Brain pericyte (primary cell): ENCODE data around the gene DDX4.
A peak's percentile ranks its signal among the peaks of the same experiment; 100 is the strongest.

Experiments used
- DNase-seq: peaks from one replicate; pipeline ENCODE4 v3.0.0-alpha.2; 2012; ENCODE audit warnings: low read depth, low spot score

DDX4 gene

DNA sequence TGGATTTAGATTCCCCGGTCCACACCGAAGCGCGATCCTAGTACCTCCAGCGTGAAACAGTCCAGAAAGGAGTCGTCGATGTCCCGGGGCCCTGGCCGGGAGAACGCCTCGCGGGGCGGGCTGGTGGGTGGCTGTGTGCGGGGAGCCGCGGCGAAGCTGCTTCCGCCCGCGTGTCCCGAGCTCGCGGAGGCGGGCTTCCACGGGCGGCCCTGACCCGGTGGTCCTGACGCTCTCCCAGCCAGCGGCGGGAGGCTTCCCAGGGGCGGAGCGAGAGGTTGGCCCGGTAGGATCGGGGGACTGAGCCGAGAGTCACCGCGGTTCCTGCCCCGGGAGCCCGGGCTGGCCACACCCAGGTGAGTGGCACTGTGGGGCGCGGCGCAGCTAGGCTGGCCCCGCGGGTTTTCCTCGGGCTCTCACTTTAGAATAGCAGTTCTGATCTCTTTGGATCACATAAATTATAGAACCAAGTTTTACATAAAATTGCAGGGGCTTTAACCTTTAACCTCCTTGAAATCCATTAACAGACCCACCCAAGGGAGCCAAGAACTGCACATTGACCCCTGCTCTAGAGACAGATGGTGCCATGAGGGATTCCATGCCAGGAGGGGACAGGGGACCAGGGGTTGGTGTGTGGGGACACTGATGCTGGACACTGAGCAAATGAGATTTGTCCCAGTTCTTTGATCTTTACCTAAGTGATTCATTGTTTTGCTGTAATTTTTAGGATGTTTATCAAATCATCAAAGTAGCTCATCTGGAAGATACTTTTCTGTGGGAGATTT lies 84.1 kb downstream of the DDX4 start:
- peak; percentile 5 for DNase-seq

- no peak for DNase-seq
Observed at GRCh38 chr5:55823151-55823796, 85.4 kb downstream of the DDX4 start.

- no peak for DNase-seq
Observed at GRCh38 chr5:55829956-55830355, 92.1 kb downstream of the DDX4 start.

- DNase-seq: no peak
Observed at GRCh38 chr5:55832446-55832845, 94.6 kb downstream of the DDX4 start.

- no peak for DNase-seq
Observed at GRCh38 chr5:55836191-55836590, 98.3 kb downstream of the DDX4 start.

- DNase-seq: no peak
Observed at GRCh38 chr5:55841976-55842375, 104.1 kb downstream of the DDX4 start.

DNA sequence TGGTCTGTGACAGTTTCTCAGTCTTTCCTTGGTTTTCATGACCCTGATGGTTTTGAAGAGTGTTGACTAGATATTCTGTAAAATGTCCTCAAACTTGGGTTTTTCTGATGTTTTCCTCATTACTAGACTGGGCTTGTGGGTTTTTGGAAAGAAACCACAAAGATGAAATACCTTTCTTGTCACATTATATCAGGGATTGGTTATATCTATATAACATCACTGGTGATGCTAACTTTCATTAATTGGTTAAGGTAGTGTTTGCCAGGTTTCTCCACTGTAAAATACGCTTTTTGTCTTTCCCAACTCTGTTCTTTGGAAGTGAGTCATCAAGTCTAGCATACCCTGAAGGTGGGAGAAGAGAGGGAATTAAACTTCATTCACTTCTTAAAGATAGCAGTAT lies 110.0 kb downstream of the DDX4 start:
- DNase-seq: no peak

- no peak for DNase-seq
Observed at GRCh38 chr5:55848783-55849182, 110.9 kb downstream of the DDX4 start.

GRCh38 chr5:55850839-55851674 lies 113.2 kb downstream of the DDX4 start, which contains the start of gene IL31RA:
Gene IL31RA (plus strand): TSS chr5:55851357. CDS start chr5:55851571, 214 bp downstream.
- peak; percentile 60 for DNase-seq

- no peak for DNase-seq
Observed at GRCh38 chr5:55851675-55851979, 113.8 kb downstream of the DDX4 start.

GRCh38 chr5:55852503-55852902 lies 114.6 kb downstream of the DDX4 start:
- DNase-seq: no peak

GRCh38 chr5:55853041-55853670 lies 115.3 kb downstream of the DDX4 start:
- DNase-seq: no peak

GRCh38 chr5:55853818-55854217 lies 116.0 kb downstream of the DDX4 start:
- DNase-seq: no peak

DNA sequence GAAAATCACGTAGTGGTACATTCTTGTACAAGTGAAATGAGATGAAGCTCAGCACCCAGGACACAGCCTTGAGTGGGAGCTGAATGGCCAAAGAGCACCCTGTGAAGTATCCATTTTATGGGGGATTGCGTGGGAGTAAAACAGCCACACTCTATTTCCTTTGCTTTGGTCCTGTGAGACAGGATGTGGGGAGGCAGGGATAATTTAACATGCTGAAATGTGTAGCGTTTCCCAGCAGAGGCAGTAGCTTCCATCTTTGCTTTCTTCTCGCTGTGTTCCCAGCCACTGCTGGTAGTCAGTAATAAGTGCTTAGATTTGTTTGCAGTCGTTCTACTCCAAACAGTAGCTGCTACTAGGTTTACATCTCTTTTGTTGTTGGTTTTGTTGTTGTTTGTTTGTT lies 117.6 kb downstream of the DDX4 start:
- no peak for DNase-seq

DNA sequence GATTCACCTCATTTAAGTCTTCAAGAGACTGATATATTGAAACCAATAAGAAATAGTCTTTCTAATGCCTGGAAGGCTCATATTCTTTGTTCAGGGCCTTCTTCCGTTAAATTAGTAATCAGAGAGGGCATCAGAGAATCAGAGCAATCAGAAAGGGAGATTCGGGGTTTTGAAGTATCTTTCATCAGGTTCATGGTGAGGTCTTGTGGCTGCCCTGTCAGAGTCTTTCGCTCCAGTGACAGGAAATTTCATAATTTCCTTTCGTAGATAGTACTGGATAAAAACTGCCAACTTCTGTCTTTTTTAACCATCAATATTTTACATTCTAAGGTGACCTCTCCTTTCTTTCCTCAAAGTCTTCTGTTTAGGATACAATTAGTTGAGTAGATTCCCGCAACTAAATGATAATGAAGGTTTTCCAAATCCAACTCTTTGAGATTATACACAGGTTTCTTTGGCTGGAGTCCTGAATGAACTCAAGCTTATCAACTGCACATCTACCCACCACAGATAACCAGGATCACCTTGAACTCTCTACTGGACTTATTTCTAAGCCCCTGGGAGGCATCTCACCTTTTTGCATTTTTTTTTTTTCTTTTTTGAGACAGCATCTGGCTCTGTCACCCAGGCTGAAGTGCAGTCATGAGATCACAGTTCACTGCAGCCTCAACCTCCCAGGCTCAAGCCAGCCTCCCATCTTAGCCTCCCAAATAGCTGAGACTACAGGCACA lies 118.8 kb downstream of the DDX4 start:
- DNase-seq: no peak

- DNase-seq: no peak
Observed at GRCh38 chr5:55857247-55857640, 119.4 kb downstream of the DDX4 start.

DNA sequence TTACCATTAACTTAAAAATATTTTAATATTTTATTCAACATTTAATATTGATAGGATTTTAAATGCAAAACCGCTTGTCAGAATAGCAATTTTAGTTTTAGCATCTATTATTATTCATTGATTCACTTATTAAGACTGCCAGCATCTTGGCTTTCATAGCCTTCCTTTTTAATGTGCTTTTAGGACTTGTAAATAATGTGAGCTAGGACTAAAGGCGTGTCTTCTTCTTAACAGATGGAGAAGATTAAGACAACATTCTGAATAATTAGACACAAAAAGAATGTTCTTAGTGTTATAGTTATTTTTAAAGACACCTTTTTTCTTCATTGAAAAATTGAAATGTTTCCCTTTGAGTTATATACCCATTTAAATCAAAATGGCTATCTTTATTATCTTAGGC lies 120.2 kb downstream of the DDX4 start:
- no peak for DNase-seq

DNA sequence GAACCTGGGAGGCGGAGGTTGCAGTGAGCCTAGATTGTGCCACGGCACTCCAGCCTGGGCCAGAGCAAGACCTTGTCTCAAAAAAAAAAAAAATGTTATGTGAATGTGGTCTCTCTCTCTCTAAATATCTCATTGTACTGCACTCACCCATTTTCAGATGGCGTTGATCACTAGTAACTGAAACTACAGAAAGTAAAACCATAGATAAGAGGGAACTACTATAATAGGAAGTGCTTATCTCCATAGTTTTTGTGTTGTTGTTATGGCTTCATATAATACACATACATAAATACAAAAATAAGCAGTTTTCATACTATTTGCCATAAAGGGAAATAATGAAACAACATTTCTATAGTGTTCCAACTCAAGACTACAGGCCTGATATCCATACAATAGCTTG lies 122.4 kb downstream of the DDX4 start:
- DNase-seq: no peak

GRCh38 chr5:55860709-55861108 lies 122.8 kb downstream of the DDX4 start:
- DNase-seq: no peak

DNA sequence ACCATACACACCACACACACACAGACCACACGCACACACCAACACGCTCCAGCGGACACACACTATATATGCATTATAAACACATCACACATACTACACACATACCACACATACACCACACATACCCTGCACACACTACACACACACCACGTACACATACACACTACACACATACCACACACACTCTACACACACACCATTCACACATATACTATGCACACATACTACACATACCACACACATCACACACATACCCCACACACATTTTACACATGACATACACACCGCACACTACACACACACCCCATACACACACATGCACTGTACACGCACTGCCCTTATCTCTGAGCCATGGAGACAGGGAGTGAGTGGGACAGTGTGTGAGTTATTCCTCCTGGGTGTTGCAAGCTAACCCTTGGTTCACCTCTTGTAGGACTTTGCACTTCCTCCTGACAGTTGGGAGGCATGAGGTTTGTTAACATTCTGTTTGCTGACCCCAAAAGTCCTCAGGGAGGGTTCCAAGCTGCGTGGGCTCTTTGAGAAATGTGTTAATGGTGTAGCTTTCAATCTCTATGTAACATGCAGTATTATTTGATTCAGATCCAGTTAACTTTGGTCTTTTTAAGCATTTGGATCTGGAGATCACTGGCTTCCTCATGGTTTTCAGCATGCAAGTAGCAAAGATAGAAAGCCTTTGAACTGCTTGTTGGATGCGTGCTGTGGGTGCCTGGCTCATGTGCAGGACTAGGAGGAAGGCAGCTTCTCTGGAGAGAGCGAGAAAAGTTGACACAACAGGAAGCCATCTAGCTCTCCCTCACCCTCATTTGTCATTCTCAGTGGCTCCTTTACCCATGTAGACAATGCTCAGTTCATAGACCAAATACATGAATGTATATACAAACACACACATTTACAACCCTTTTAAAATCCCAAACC lies 127.0 kb downstream of the DDX4 start:
- DNase-seq: no peak
